ENCODE measurements around the gene IGSF21.

The IGSF21 gene

DNA sequence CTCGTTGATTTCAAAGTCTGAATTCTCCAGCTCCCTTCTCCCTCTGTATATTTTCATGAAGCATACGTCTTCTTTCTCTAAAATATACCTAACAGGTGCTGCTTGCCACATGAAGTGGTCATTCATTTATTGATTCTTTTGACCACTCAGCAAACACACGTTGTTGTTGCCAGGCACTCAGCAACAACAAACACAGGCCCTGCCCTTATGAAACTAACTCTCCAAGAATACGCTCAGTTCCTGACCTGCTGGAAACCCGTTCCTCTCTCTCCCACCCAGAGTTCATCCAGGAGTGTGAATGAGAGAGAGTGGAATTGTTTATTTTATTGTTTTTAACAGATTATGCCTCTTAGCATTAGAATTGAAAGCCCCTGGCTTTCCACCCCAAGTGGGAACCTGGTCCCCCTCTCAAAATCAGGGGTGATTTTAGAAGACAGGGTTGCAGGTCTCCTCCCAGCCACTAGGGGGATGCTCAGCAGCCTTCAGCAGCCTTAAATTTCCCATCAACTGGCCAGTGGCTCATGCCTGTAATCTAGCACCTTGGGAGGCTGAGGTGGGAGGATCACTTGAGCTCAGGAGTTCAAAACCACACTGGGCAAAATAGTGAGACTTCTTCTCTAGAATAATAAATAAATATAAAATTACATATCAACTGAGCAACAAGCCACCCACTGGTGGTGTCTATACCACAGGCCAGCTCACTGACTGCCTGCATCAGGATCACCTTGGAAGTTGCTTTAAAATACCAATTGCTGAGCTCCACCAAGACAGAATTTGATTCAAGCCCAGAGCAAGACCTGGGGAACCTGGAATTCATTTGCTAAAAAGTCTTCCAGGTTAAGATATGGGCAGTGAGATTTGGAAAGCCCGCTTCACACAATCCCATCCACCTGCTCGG is 192.1 kb downstream of the IGSF21 start:
- H3K9me3 ChIP-seq (ENCODE audit: severe bottlenecking): no peaks in the 10 kb centered on the region
- peak; percentile 52 for DNase-seq
- TF ChIP-seq, protein P1, sequence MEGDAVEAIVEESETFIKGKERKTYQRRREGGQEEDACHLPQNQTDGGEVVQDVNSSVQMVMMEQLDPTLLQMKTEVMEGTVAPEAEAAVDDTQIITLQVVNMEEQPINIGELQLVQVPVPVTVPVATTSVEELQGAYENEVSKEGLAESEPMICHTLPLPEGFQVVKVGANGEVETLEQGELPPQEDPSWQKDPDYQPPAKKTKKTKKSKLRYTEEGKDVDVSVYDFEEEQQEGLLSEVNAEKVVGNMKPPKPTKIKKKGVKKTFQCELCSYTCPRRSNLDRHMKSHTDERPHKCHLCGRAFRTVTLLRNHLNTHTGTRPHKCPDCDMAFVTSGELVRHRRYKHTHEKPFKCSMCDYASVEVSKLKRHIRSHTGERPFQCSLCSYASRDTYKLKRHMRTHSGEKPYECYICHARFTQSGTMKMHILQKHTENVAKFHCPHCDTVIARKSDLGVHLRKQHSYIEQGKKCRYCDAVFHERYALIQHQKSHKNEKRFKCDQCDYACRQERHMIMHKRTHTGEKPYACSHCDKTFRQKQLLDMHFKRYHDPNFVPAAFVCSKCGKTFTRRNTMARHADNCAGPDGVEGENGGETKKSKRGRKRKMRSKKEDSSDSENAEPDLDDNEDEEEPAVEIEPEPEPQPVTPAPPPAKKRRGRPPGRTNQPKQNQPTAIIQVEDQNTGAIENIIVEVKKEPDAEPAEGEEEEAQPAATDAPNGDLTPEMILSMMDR (IDR thresholded peaks at IDR 0.05; ENCODE audit: low read depth, low read length): peak; percentile 81
- no peaks in the 10 kb centered on the region for H3K36me3 ChIP-seq
- H3K27ac ChIP-seq: no peak overlapping the region
- no peak overlapping the region for H3K4me3 ChIP-seq (ENCODE audit: low read depth, low read length)
- H3K27me3 ChIP-seq (ENCODE audit: insufficient read depth, low read depth, severe bottlenecking): no peaks in the 10 kb centered on the region

DNA sequence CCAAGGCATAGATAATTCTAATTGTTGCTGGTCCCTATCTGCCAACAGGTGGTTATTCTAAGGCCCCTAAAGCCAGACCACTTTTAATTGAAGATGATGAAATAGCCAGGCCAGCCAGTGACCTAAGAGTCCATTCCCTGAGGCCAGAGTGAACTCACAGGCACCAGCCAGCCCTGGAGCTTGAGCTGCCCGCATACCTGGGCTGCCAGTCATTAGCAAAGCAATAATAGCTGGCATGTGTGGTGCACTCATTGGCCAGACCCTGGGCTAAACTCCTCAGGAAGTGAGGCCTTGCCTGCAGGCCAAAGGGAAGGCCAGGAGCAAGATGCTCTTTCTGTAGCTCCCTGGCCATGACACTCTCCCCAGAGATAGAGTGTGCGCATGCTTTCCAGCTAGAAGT is 192.8 kb downstream of the IGSF21 start:
- TF ChIP-seq, protein P1 (IDR thresholded peaks at IDR 0.05; ENCODE audit: low read depth, low read length): no peak
- DNase-seq: no peak
- H3K27ac ChIP-seq: no peak overlapping the region

DNA sequence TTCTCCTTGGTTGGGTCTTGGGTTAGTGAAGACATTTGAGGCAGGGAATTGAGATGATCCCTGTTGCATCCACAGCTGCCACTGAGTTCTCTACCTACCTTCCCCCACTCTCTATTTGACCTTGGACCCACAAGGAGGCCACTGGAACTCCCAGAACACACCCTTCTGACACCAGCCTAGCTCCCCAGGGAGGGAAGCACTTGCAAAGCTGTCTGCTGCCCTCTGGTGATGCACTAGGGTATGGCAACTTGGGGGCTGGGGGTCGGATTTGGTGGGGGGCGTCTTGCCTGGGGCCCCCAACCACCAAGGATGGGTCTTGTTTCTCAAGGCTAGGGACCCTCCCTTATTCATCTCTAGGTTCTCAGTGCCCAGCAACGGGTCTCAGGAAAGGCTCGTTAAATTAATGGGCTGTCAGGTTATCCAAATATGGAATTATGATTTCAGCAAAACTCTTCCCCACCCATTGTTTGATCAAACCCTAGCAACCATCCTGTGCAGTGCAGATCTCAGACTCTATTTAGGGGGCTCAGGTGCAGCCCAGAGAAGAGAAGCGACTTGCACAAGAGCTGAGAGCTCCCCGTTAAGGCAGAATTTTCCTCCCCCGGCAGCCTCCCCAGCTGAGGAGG is 195.3 kb downstream of the IGSF21 start:
- no peaks in the 10 kb centered on the region for H3K9me3 ChIP-seq (ENCODE audit: severe bottlenecking)
- H3K27ac ChIP-seq: no peak overlapping the region
- TF ChIP-seq, protein P1 (IDR thresholded peaks at IDR 0.05; ENCODE audit: low read depth, low read length): peak; percentile 84
- no peaks in the 10 kb centered on the region for H3K36me3 ChIP-seq
- peak; percentile 59 for DNase-seq
- H3K4me3 ChIP-seq (ENCODE audit: low read depth, low read length): no peak overlapping the region
- no peaks in the 10 kb centered on the region for H3K27me3 ChIP-seq (ENCODE audit: insufficient read depth, low read depth, severe bottlenecking)

More for the DNA sequence above, 192.8 kb downstream of the IGSF21 start:
- Histone ChIP-seq H3K9me3 (ENCODE audit: severe bottlenecking) (no peaks in the 10 kb centered on the region), H3K4me3 (ENCODE audit: low read depth, low read length) (no peak overlapping the region), H3K36me3 (no peaks in the 10 kb centered on the region), H3K27me3 (ENCODE audit: insufficient read depth, low read depth, severe bottlenecking) (no peaks in the 10 kb centered on the region)

DNA sequence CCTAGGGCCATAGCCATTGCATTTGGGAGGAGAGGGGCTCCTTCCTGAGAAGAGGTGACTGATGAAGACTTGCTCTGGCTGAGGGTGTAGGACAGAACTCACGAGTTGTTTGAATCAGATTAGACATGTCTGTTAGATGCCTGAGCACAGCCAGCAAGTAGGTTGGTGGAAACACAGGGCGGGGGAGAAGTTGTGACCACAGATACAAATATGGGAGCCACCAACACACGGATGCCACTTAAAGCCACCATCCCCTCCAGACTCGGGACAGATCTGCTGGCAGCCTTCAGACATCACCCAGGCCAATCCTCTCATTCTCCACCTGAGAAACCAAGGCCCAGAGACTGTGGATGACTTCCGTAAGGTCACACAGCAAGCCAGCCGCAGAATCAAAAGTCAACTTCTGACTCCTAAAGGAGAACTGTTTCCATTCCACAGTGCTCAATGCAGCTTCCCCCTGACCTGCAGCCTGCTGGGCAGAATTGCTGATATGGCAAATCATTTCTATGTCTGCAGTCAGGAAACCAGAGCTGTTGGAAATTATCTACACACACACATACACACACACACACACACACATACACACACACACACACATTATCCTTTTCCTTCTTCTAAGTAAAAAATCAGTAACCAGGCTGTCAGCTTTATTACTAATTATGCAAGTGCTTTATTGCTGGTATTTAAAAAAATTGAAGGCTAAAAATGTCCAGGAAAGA is 196.7 kb downstream of the IGSF21 start:
- no peaks in the 10 kb centered on the region for H3K36me3 ChIP-seq
- DNase-seq: no peak
- H3K27me3 ChIP-seq (ENCODE audit: insufficient read depth, low read depth, severe bottlenecking): no peaks in the 10 kb centered on the region
- H3K4me3 ChIP-seq (ENCODE audit: low read depth, low read length): no peak overlapping the region
- no peaks in the 10 kb centered on the region for H3K9me3 ChIP-seq (ENCODE audit: severe bottlenecking)
- H3K27ac ChIP-seq: no peak overlapping the region
- TF ChIP-seq, protein P1 (IDR thresholded peaks at IDR 0.05; ENCODE audit: low read depth, low read length): no peak

DNA sequence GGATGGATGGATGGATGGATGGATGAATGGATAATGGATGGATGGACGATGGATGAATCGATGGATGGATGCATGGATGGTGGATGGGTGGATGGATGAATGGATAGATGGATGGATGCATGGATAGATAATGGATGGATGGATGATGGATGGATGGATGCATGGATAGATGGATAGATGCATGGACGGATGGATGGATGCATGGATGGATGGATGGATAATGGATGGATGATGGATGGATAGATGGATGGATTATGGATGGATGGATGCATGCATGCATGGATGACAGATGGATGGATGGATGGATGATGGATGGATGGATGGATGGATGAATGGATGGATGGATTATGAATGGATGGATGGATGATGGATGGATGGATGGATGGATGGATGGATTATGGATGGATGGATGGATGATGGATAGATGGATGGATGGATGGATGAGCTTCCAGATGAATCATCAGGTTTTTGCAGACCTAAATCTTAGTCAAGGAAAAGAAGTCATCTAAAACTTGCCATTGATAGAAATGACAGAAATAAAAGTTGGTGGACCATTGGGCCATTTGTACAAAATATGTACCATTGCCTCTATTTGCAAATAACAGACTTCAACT is 197.7 kb downstream of the IGSF21 start:
- Histone ChIP-seq H3K9me3 (ENCODE audit: severe bottlenecking) (no peaks in the 10 kb centered on the region), H3K27ac (no peak overlapping the region), H3K27me3 (ENCODE audit: insufficient read depth, low read depth, severe bottlenecking) (no peaks in the 10 kb centered on the region), H3K36me3 (no peaks in the 10 kb centered on the region), H3K4me3 (ENCODE audit: low read depth, low read length) (no peak overlapping the region)
- TF ChIP-seq, protein P1 (IDR thresholded peaks at IDR 0.05; ENCODE audit: low read depth, low read length): no peak
- DNase-seq: no peak

Data from WERI-Rb-1 (cell line).